ENCODE data around the gene CCNE1. TPM values are rescaled to one million over a fixed set of nuclear protein-coding genes. Genes with fewer than 3 reads are reported as not detected.
A peak's percentile ranks its signal among the peaks of the same experiment; 100 is the strongest.
"Not testable (repeated sequence)": the region's sequence is repeated elsewhere in the genome, so short reads cannot be mapped to it uniquely, and the experiment has no call there.

The CCNE1 gene
- total RNA-seq, 1 experiment from 2014 or later = 20.1 TPM

GRCh38 chr19:29783627-29784190 is 28.1 kb upstream of the CCNE1 start:
- DNase-seq = no peak
- Histone ChIP-seq H3K9me2 (replicated peaks; ENCODE audit: insufficient read depth, low read length) (no peaks in the 10 kb centered on the region), H3K4me1 (ENCODE audit: low read length) (no peaks in the 10 kb centered on the region)

GRCh38 chr19:29784598-29785223 is 27.1 kb upstream of the CCNE1 start:
- H2AFZ ChIP-seq (ENCODE audit: low read length) = no peak overlapping the region
- no peak overlapping the region for H3K4me3 ChIP-seq (ENCODE audit: low read length)
- no peaks in the 10 kb centered on the region for H3K27me3 ChIP-seq (ENCODE audit: low read length)
- no peaks in the 10 kb centered on the region for H3K9me2 ChIP-seq (replicated peaks; ENCODE audit: insufficient read depth, low read length)
- H3K27ac ChIP-seq (ENCODE audit: low read length) = no peak overlapping the region
- no peaks in the 10 kb centered on the region for H3K79me2 ChIP-seq (ENCODE audit: low read length)
- H3K9me3 ChIP-seq (ENCODE audit: low read length) = no peaks in the 10 kb centered on the region
- H3K9ac ChIP-seq (ENCODE audit: low read length) = no peak overlapping the region
- no peak overlapping the region for H3K4me2 ChIP-seq (ENCODE audit: low read depth, low read length, poor library complexity, severe bottlenecking)
- no peaks in the 10 kb centered on the region for H3K4me1 ChIP-seq (ENCODE audit: low read length)
- no peaks in the 10 kb centered on the region for H3K36me3 ChIP-seq (ENCODE audit: insufficient read depth, low read length)
- no peaks in the 10 kb centered on the region for H4K20me1 ChIP-seq (ENCODE audit: insufficient read depth, low read depth, low read length)
- DNase-seq = no peak

More at GRCh38 chr19:29783627-29784190, 28.1 kb upstream of the CCNE1 start:
- H2AFZ ChIP-seq (ENCODE audit: low read length) = no peak overlapping the region
- H4K20me1 ChIP-seq (ENCODE audit: insufficient read depth, low read depth, low read length) = no peaks in the 10 kb centered on the region
- H3K27me3 ChIP-seq (ENCODE audit: low read length) = no peaks in the 10 kb centered on the region
- H3K9me3 ChIP-seq (ENCODE audit: low read length) = no peaks in the 10 kb centered on the region
- H3K4me3 ChIP-seq (ENCODE audit: low read length) = no peak overlapping the region
- no peak overlapping the region for H3K9ac ChIP-seq (ENCODE audit: low read length)
- H3K4me2 ChIP-seq (ENCODE audit: low read depth, low read length, poor library complexity, severe bottlenecking) = no peak overlapping the region
- H3K79me2 ChIP-seq (ENCODE audit: low read length) = no peaks in the 10 kb centered on the region
- no peaks in the 10 kb centered on the region for H3K36me3 ChIP-seq (ENCODE audit: insufficient read depth, low read length)
- H3K27ac ChIP-seq (ENCODE audit: low read length) = no peak overlapping the region

DNA sequence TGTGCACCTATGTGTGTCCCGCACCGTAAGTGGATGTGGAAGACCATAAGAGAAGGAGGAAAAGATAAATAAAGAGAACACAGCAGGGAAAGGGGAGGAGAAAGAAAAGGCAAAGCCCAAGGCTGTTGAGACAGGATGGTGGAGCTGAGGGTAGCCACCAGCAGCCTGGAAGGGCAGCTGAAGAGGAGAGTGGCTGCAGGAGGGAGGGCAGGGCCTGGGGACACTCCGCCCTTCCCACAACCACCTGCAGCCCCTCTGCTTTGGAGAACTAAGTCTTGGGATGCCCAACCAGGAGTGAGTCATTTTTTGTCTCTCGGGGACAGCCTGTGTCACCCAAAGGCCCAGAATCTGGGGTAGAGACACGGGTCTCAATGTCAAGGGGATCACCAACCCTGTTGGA is 26.4 kb upstream of the CCNE1 start:
- no peaks in the 10 kb centered on the region for H3K9me3 ChIP-seq (ENCODE audit: low read length)
- no peak for DNase-seq
- no peaks in the 10 kb centered on the region for H3K27me3 ChIP-seq (ENCODE audit: low read length)
- H3K36me3 ChIP-seq (ENCODE audit: insufficient read depth, low read length) = no peaks in the 10 kb centered on the region
- H3K9me2 ChIP-seq (replicated peaks; ENCODE audit: insufficient read depth, low read length) = no peaks in the 10 kb centered on the region
- no peaks in the 10 kb centered on the region for H3K79me2 ChIP-seq (ENCODE audit: low read length)
- H3K4me1 ChIP-seq (ENCODE audit: low read length) = no peaks in the 10 kb centered on the region
- H2AFZ ChIP-seq (ENCODE audit: low read length) = no peak overlapping the region
- no peak overlapping the region for H3K9ac ChIP-seq (ENCODE audit: low read length)
- H3K4me3 ChIP-seq (ENCODE audit: low read length) = no peak overlapping the region
- H3K27ac ChIP-seq (ENCODE audit: low read length) = no peak overlapping the region
- no peaks in the 10 kb centered on the region for H4K20me1 ChIP-seq (ENCODE audit: insufficient read depth, low read depth, low read length)
- H3K4me2 ChIP-seq (ENCODE audit: low read depth, low read length, poor library complexity, severe bottlenecking) = no peak overlapping the region

- Histone ChIP-seq H3K4me2 (ENCODE audit: low read depth, low read length, poor library complexity, severe bottlenecking) (no peak overlapping the region), H3K4me1 (ENCODE audit: low read length) (no peaks in the 10 kb centered on the region), H3K36me3 (ENCODE audit: insufficient read depth, low read length) (no peaks in the 10 kb centered on the region), H3K27ac (ENCODE audit: low read length) (no peak overlapping the region), H3K4me3 (ENCODE audit: low read length) (no peak overlapping the region), H3K9ac (ENCODE audit: low read length) (no peak overlapping the region), H3K27me3 (ENCODE audit: low read length) (no peaks in the 10 kb centered on the region), H3K9me3 (ENCODE audit: low read length) (no peaks in the 10 kb centered on the region), H3K79me2 (ENCODE audit: low read length) (no peaks in the 10 kb centered on the region), H2AFZ (ENCODE audit: low read length) (no peak overlapping the region), H4K20me1 (ENCODE audit: insufficient read depth, low read depth, low read length) (no peaks in the 10 kb centered on the region), H3K9me2 (replicated peaks; ENCODE audit: insufficient read depth, low read length) (no peaks in the 10 kb centered on the region)
- peak; percentile 56 for DNase-seq
Observed at GRCh38 chr19:29785955-29786589, 25.7 kb upstream of the CCNE1 start.

DNA sequence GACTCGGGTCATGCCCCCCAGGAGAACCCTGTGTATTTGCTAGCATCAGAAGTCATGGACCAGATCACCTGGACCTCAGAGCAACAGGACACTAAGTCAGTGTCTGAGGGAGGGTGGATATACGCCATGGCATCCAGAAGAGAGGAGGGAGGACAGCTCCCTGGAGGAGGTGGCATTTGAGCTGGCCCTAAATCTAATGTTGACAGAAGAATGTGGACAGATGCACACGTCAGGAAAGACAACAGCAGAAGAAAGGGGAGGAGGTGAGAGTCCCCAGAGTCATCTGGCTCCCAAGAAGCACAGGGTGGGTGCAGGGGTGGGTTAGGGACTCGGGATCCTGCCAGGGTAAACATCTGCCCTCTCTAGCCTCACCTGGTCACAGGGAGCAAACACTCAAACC is 24.5 kb upstream of the CCNE1 start:
- Histone ChIP-seq H3K4me3 (ENCODE audit: low read length) (no peak overlapping the region), H3K9me3 (ENCODE audit: low read length) (no peaks in the 10 kb centered on the region), H4K20me1 (ENCODE audit: insufficient read depth, low read depth, low read length) (no peaks in the 10 kb centered on the region), H3K36me3 (ENCODE audit: insufficient read depth, low read length) (no peaks in the 10 kb centered on the region), H3K79me2 (ENCODE audit: low read length) (no peaks in the 10 kb centered on the region), H3K4me2 (ENCODE audit: low read depth, low read length, poor library complexity, severe bottlenecking) (no peak overlapping the region), H3K4me1 (ENCODE audit: low read length) (no peaks in the 10 kb centered on the region), H3K9ac (ENCODE audit: low read length) (no peak overlapping the region), H3K9me2 (replicated peaks; ENCODE audit: insufficient read depth, low read length) (no peaks in the 10 kb centered on the region), H2AFZ (ENCODE audit: low read length) (no peak overlapping the region), H3K27ac (ENCODE audit: low read length) (no peak overlapping the region), H3K27me3 (ENCODE audit: low read length) (no peaks in the 10 kb centered on the region)
- DNase-seq = no peak

GRCh38 chr19:29789007-29789406 is 22.8 kb upstream of the CCNE1 start:
- no peak overlapping the region for H3K9ac ChIP-seq (ENCODE audit: low read length)
- no peaks in the 10 kb centered on the region for H3K4me1 ChIP-seq (ENCODE audit: low read length)
- H3K27ac ChIP-seq (ENCODE audit: low read length) = no peak overlapping the region
- no peak overlapping the region for H2AFZ ChIP-seq (ENCODE audit: low read length)
- no peaks in the 10 kb centered on the region for H3K9me3 ChIP-seq (ENCODE audit: low read length)
- no peak for DNase-seq
- no peaks in the 10 kb centered on the region for H4K20me1 ChIP-seq (ENCODE audit: insufficient read depth, low read depth, low read length)
- no peaks in the 10 kb centered on the region for H3K79me2 ChIP-seq (ENCODE audit: low read length)
- H3K4me2 ChIP-seq (ENCODE audit: low read depth, low read length, poor library complexity, severe bottlenecking) = no peak overlapping the region
- no peaks in the 10 kb centered on the region for H3K36me3 ChIP-seq (ENCODE audit: insufficient read depth, low read length)
- no peaks in the 10 kb centered on the region for H3K27me3 ChIP-seq (ENCODE audit: low read length)
- H3K4me3 ChIP-seq (ENCODE audit: low read length) = no peak overlapping the region
- no peaks in the 10 kb centered on the region for H3K9me2 ChIP-seq (replicated peaks; ENCODE audit: insufficient read depth, low read length)

GRCh38 chr19:29793116-29793727 is 18.6 kb upstream of the CCNE1 start:
- no peak overlapping the region for H3K27ac ChIP-seq (ENCODE audit: low read length)

DNA sequence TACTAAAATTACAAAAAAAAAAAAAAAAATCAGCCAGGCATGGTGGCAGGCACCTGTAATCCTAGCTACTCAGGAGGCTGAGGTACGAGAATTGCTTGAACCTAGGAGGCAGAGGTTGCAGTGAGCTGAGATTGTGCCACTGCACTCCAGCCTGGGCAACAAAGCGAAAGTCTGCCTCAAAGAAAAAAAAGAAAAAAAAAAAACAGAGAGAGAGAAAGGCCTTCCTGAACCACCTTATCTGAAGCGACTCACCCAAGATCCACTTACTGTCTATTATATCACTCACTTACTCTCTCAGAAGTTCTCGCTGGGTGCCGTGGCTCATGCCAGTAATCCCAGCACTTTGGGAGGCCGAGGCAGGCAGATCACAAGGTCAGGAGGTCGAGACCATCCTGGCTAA is 17.3 kb upstream of the CCNE1 start:
- not testable (repeated sequence) for DNase-seq; H4K20me1 ChIP-seq (ENCODE audit: insufficient read depth, low read depth, low read length); H3K9me2 ChIP-seq (replicated peaks; ENCODE audit: insufficient read depth, low read length); H3K4me3 ChIP-seq (ENCODE audit: low read length); H3K4me2 ChIP-seq (ENCODE audit: low read depth, low read length, poor library complexity, severe bottlenecking); H3K27me3 ChIP-seq (ENCODE audit: low read length); H3K4me1 ChIP-seq (ENCODE audit: low read length); H2AFZ ChIP-seq (ENCODE audit: low read length); H3K27ac ChIP-seq (ENCODE audit: low read length); H3K9ac ChIP-seq (ENCODE audit: low read length); H3K36me3 ChIP-seq (ENCODE audit: insufficient read depth, low read length); H3K9me3 ChIP-seq (ENCODE audit: low read length); H3K79me2 ChIP-seq (ENCODE audit: low read length)

More at GRCh38 chr19:29793116-29793727, 18.6 kb upstream of the CCNE1 start:
- H3K9me3 ChIP-seq (ENCODE audit: low read length) = no peaks in the 10 kb centered on the region
- H3K9ac ChIP-seq (ENCODE audit: low read length) = no peak overlapping the region
- no peaks in the 10 kb centered on the region for H3K79me2 ChIP-seq (ENCODE audit: low read length)
- DNase-seq = no peak
- no peaks in the 10 kb centered on the region for H3K27me3 ChIP-seq (ENCODE audit: low read length)
- H3K4me1 ChIP-seq (ENCODE audit: low read length) = no peaks in the 10 kb centered on the region
- H2AFZ ChIP-seq (ENCODE audit: low read length) = no peak overlapping the region
- no peaks in the 10 kb centered on the region for H3K9me2 ChIP-seq (replicated peaks; ENCODE audit: insufficient read depth, low read length)
- H3K4me3 ChIP-seq (ENCODE audit: low read length) = no peak overlapping the region
- H3K36me3 ChIP-seq (ENCODE audit: insufficient read depth, low read length) = no peaks in the 10 kb centered on the region
- no peak overlapping the region for H3K4me2 ChIP-seq (ENCODE audit: low read depth, low read length, poor library complexity, severe bottlenecking)
- H4K20me1 ChIP-seq (ENCODE audit: insufficient read depth, low read depth, low read length) = no peaks in the 10 kb centered on the region
